B cell (primary cell): ENCODE measurements around the gene COL4A1.

ENCODE experiments used
- EZH2 ChIP-seq: IDR thresholded peaks from 2 replicates; pipeline ENCODE4 v1.6.1; 2012; ENCODE audit warnings: borderline replicate concordance, low read depth, mild to moderate bottlenecking, moderate library complexity, low read length; ENCODE audit not compliant: insufficient read depth, poor library complexity, severe bottlenecking
- TF ChIP-seq, protein P1 (sequence below): fragments of 200-600 bp; IDR thresholded peaks from one replicate; pipeline ENCODE4 v1.8.0; 2022; ENCODE audit warnings: antibody characterized with exemption, mild to moderate bottlenecking

- TF ChIP-seq, protein P1, sequence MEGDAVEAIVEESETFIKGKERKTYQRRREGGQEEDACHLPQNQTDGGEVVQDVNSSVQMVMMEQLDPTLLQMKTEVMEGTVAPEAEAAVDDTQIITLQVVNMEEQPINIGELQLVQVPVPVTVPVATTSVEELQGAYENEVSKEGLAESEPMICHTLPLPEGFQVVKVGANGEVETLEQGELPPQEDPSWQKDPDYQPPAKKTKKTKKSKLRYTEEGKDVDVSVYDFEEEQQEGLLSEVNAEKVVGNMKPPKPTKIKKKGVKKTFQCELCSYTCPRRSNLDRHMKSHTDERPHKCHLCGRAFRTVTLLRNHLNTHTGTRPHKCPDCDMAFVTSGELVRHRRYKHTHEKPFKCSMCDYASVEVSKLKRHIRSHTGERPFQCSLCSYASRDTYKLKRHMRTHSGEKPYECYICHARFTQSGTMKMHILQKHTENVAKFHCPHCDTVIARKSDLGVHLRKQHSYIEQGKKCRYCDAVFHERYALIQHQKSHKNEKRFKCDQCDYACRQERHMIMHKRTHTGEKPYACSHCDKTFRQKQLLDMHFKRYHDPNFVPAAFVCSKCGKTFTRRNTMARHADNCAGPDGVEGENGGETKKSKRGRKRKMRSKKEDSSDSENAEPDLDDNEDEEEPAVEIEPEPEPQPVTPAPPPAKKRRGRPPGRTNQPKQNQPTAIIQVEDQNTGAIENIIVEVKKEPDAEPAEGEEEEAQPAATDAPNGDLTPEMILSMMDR: no peak
- TF ChIP-seq EZH2: no peak
Observed at GRCh38 chr13:110138010-110138699, 168.8 kb downstream of the COL4A1 start.
